Stomach smooth muscle (tissue), 2 donors: Measurements from ENCODE around the gene LHFPL2.
A peak's percentile ranks its signal among the peaks of the same experiment; 100 is the strongest.

Source experiments
- H3K27ac ChIP-seq: one replicate; pipeline ENCODE4 v1.7.0; 2013; ENCODE audit warnings: mild to moderate bottlenecking, low read length, inconsistent platforms
- H3K27me3 ChIP-seq, 2 donors: one replicate each; pipeline ENCODE4 v1.7.0; 2013; ENCODE audit warnings: low read length in 2 of 2; ENCODE audit not compliant: insufficient read depth in 2 of 2, control insufficient read depth in 1 of 2
- H3K36me3 ChIP-seq, 2 donors: one replicate each; pipeline ENCODE4 v1.7.0; 2013; ENCODE audit warnings: low read length in 2 of 2; ENCODE audit not compliant: control insufficient read depth in 2 of 2, insufficient read depth in 2 of 2
- H3K4me1 ChIP-seq: one replicate; pipeline ENCODE4 v1.7.0; 2013; ENCODE audit warnings: low read length; ENCODE audit not compliant: control insufficient read depth, insufficient read depth
- H3K4me3 ChIP-seq, 2 donors: one replicate each; pipeline ENCODE4 v1.7.0; 2013; ENCODE audit warnings: low read length in 2 of 2
- H3K9ac ChIP-seq, 2 donors: one replicate each; pipeline ENCODE4 v1.7.0; 2013; ENCODE audit warnings: low read length in 2 of 2, mild to moderate bottlenecking in 1 of 2
- H3K9me3 ChIP-seq, 2 donors: one replicate each; pipeline ENCODE4 v1.7.0; 2013; ENCODE audit warnings: low read length in 2 of 2; ENCODE audit not compliant: control insufficient read depth in 2 of 2
- donor health status: healthy.
- donor health status: Pancreatic carcinoma.

Gene LHFPL2

DNA sequence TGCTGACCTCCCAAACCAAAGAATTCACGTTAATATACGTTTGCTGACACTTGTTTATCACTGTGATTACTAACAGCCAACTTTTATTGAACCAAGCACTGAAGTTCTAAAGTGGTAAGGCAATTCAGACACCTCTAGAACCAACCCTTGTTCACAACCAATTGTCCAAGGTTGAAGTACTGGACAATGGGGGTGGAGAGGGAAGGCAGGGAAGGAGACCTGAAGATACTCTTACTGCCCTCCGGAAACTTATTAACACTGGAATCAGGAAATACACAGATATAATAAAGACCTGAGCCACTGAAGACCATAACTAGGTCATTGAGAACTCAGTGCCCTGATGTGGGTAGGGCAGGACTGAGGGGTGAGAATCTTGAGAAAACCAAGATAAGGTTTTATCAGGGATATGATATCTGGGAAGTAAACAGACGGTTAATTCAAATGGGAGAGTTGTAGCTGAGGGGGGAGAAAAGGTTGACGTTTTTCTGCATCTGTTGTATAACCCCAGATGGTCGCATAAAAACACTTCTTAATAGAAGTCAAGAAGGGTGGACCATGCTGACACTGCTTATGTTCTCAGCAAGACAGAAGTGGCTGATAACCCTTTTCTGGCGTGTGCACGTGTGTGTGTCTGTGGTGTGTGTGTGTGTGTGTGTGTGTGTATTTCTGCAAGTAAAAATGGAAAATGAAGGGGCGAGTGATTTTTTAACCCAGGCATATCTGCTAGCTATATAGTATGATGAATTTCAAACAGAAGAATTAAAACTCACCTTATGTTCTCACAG, 125.9 kb downstream of the LHFPL2 start:
- H3K9me3 ChIP-seq: no peaks in the 10 kb centered on the region
- H3K27me3 ChIP-seq: no peaks in the 10 kb centered on the region
- H3K36me3 ChIP-seq: no peaks in the 10 kb centered on the region
- no peak overlapping the region for H3K9ac ChIP-seq
- peaks cover 49% of the 10 kb centered on the region for H3K4me1 ChIP-seq
- no peak overlapping the region for H3K27ac ChIP-seq
- H3K4me3 ChIP-seq: no peak overlapping the region

DNA sequence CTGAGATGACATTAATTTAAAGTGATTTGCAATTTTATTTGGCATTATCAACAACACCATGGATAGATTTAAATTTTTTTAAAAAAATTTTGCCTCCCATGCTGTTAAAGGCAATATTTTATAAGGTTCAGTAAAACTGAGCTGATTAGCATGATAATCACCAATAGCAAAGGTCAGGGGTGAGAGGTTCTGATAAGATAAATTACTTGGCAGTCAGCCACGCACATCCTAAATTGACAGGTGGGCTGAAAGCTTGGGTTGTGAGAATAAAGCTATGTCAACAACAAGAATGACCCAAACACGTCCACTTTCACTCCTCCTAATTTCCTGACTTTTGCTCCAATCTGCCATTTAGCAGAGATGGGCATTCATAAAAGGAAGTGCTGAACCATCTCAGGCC, 127.1 kb downstream of the LHFPL2 start:
- no peaks in the 10 kb centered on the region for H3K27me3 ChIP-seq
- H3K4me3 ChIP-seq: no peak overlapping the region
- no peaks in the 10 kb centered on the region for H3K9me3 ChIP-seq
- no peak overlapping the region for H3K27ac ChIP-seq
- H3K4me1 ChIP-seq: peaks cover 39% of the 10 kb centered on the region
- no peak overlapping the region for H3K9ac ChIP-seq
- H3K36me3 ChIP-seq: no peaks in the 10 kb centered on the region

- no peaks in the 10 kb centered on the region for H3K27me3 ChIP-seq
- H3K27ac ChIP-seq: peak overlapping the region; percentile 91
- no peaks in the 10 kb centered on the region for H3K36me3 ChIP-seq
- H3K4me1 ChIP-seq: peaks cover 31% of the 10 kb centered on the region
- H3K9me3 ChIP-seq: no peaks in the 10 kb centered on the region
- peak overlapping the region in 1 of 2 donors; percentile 51 for H3K9ac ChIP-seq
- peak overlapping the region in 1 of 2 donors; percentile 8 for H3K4me3 ChIP-seq
These were observed 129.2 kb downstream of the LHFPL2 start for GRCh38 chr5:78519198-78519941.

DNA sequence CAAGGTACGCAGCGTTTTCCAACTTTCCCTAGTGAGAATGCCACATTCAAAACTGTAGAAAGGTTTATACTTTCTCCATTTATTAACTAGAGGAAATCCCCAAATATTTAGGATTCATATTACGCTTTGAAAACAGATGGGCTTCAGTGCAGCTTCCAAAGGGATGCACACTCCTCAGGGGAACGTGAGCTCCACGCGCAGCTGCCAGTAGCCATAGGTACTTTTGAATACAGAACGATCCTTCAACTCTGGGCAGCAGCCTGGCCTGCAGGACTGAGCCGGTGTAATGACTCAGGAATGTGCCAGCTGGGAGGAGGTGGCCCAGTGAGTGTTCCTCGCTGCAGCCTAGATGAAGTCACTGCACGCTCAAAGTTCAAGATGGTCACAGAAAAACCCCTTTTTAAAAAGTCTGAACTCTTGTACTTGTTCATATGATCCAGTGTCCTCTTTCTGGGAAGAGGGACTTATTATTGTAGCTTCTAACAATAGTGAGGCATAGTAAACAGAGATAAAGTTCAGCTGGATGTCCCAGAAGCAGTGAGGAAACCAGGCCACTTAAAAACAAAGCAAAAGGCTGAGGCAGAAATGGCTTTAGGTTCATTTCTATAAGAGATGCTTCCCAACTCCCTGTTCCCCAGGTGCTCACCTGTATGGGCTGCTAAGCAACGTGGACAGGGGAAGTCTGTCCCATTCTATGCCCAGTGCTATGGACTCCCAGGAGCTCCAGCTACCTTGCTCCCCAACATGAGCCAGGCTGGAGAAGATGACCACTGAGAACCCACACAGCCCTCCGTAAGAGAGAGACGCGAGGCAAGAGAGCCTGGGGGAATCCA, 130.0 kb downstream of the LHFPL2 start:
- Histone ChIP-seq H3K9me3 (no peaks in the 10 kb centered on the region), H3K27ac (peak overlapping the region; percentile 91), H3K36me3 (no peaks in the 10 kb centered on the region), H3K4me3 (no peak overlapping the region), H3K9ac (peak overlapping the region in 1 of 2 donors; percentile 51), H3K27me3 (no peaks in the 10 kb centered on the region), H3K4me1 (peaks cover 26% of the 10 kb centered on the region)

GRCh38 chr5:78515670-78516069, 132.9 kb downstream of the LHFPL2 start:
- H3K9ac ChIP-seq: no peak overlapping the region
- no peaks in the 10 kb centered on the region for H3K9me3 ChIP-seq
- H3K4me1 ChIP-seq: peaks cover 36% of the 10 kb centered on the region
- no peak overlapping the region for H3K27ac ChIP-seq
- H3K4me3 ChIP-seq: no peak overlapping the region
- H3K27me3 ChIP-seq: no peaks in the 10 kb centered on the region
- no peaks in the 10 kb centered on the region for H3K36me3 ChIP-seq

- H3K9me3 ChIP-seq: no peaks in the 10 kb centered on the region
- H3K4me1 ChIP-seq: peaks cover 43% of the 10 kb centered on the region
- no peak overlapping the region for H3K9ac ChIP-seq
- no peak overlapping the region for H3K4me3 ChIP-seq
- no peaks in the 10 kb centered on the region for H3K27me3 ChIP-seq
- no peaks in the 10 kb centered on the region for H3K36me3 ChIP-seq
- no peak overlapping the region for H3K27ac ChIP-seq
These were observed 133.9 kb downstream of the LHFPL2 start for GRCh38 chr5:78514427-78515330.

DNA sequence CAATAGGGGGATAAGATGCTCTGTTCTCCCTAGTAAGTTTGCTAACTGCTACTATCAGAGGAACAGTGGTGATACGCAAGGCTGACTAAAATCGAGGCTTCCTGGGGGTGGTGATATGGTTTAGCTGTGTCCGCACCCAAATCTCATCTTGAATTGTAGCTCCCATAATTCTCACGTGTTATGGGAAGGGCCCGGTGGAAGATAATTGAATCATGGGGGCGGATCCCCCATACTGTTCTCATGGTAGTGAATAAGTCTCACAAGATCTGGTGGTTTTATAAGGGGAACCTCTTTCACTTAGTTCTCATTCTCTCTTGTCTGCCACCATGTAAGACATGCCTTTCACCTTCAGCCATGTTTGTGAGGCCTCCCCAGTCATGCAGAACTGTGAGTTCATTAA, 135.1 kb downstream of the LHFPL2 start:
- H3K4me1 ChIP-seq: peaks cover 37% of the 10 kb centered on the region
- no peaks in the 10 kb centered on the region for H3K36me3 ChIP-seq
- H3K9ac ChIP-seq: no peak overlapping the region
- H3K4me3 ChIP-seq: no peak overlapping the region
- H3K27ac ChIP-seq: no peak overlapping the region
- H3K9me3 ChIP-seq: no peaks in the 10 kb centered on the region
- no peaks in the 10 kb centered on the region for H3K27me3 ChIP-seq

DNA sequence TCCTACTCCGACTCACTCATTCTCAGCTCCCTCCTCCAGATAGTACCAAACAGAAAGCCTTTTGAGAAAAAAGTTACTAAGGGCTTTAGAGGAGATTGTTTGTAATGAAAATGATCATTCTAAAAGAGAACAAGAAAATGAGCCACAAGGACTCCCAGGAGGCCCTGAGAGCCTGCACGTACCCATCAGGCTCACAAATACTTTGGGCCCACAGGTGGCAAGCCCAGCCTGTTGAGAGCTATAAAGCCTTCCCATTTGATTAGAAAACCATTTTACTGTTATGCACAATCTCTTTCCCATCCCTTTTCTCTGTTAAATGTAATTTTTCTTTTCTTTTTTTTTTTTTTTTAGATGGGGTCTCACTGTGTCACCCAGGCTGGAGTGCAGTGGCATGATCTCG, 136.1 kb downstream of the LHFPL2 start:
- H3K9ac ChIP-seq: no peak overlapping the region
- peaks cover 39% of the 10 kb centered on the region for H3K4me1 ChIP-seq
- no peak overlapping the region for H3K4me3 ChIP-seq
- no peaks in the 10 kb centered on the region for H3K36me3 ChIP-seq
- H3K27ac ChIP-seq: no peak overlapping the region
- no peaks in the 10 kb centered on the region for H3K27me3 ChIP-seq
- H3K9me3 ChIP-seq: no peaks in the 10 kb centered on the region

- Histone ChIP-seq H3K36me3 (no peaks in the 10 kb centered on the region), H3K4me3 (no peak overlapping the region), H3K27ac (peak overlapping the region; percentile 81), H3K4me1 (peaks cover 50% of the 10 kb centered on the region), H3K9me3 (no peaks in the 10 kb centered on the region), H3K9ac (peak overlapping the region; percentile 2 to 13), H3K27me3 (no peaks in the 10 kb centered on the region)
These were observed 137.3 kb downstream of the LHFPL2 start for GRCh38 chr5:78511121-78511906.
